B cell (primary cell): ENCODE data around the gene PSMD5. TPM values are rescaled to one million over a fixed set of nuclear protein-coding genes. Genes with fewer than 3 reads are reported as not detected.

Source experiments
- ATAC-seq: fragments of 200-7000 bp; cut with Tn5 transposase; one replicate; pipeline ENCODE4 v1.10.0; 2021; ENCODE audit warnings: low read depth, mild to moderate bottlenecking, moderate number of reproducible peaks, moderate library complexity
- CTCF ChIA-PET: fragments of 350-600 bp; sonication (Branson Sonifier 250); formaldehyde crosslinking; loops from one replicate; lab custom pipeline; 2021; ENCODE audit warnings: antibody characterized with exemption, inconsistent platforms; lab: Charles Lee
- POLR2A ChIA-PET: fragments of 350-600 bp; sonication (Branson Sonifier 250); formaldehyde crosslinking; loops from one replicate; lab custom pipeline; 2021; ENCODE audit warnings: antibody characterized with exemption; lab: Charles Lee
- DNase-seq: peaks from one replicate; pipeline ENCODE4 v3.0.0; 2013
- H2AFZ ChIP-seq: 2 replicates; pipeline ENCODE4 v1.6.1; 2012; ENCODE audit warnings: mild to moderate bottlenecking, low read depth, low read length; ENCODE audit not compliant: insufficient read depth, poor library complexity, severe bottlenecking
- H3K27ac ChIP-seq, 2 donors: 1 replicate in 1 of 2; 2 replicates in 1 of 2; pipeline ENCODE4 v1.5.1; 2012 to 2013; ENCODE audit warnings: low read length in 2 of 2, mild to moderate bottlenecking in 2 of 2, moderate library complexity in 1 of 2
- H3K27me3 ChIP-seq, 4 experiments: fragments of 200-600 bp in 1 of 4; sonication (generic) in 1 of 4; replicated peaks in 1 of 4; 1 replicate in 2 of 4; 2 replicates in 2 of 4; pipeline versions ENCODE4 v1.6.1 to v1.7.0; 2013 to 2016; ENCODE audit warnings: low read length in 3 of 4, mild to moderate bottlenecking in 2 of 4, mixed read lengths in 1 of 4, moderate library complexity in 1 of 4; ENCODE audit not compliant: insufficient read depth in 4 of 4, control insufficient read depth in 3 of 4; ENCODE audit errors: control extremely low read depth in 1 of 4
- H3K36me3 ChIP-seq, 2 experiments: replicated peaks in 1 of 2; 1 replicate in 1 of 2; 2 replicates in 1 of 2; pipeline versions ENCODE4 v1.6.1 to v1.7.1; 2013; ENCODE audit warnings: low read length in 1 of 2; ENCODE audit not compliant: insufficient read depth in 2 of 2, control insufficient read depth in 1 of 2; ENCODE audit errors: control extremely low read depth in 1 of 2, extremely low read depth in 1 of 2
- H3K4me1 ChIP-seq, 2 donors: fragments of 200-600 bp in 1 of 2; sonication (generic) in 1 of 2; 1 replicate in 1 of 2; 2 replicates in 1 of 2; pipeline versions ENCODE4 v1.5.1 to v1.6.1; 2013 to 2017; ENCODE audit warnings: low read length in 2 of 2; ENCODE audit not compliant: control insufficient read depth in 2 of 2, insufficient read depth in 2 of 2
- H3K4me2 ChIP-seq: replicated peaks from 2 replicates; pipeline ENCODE3; 2012; ENCODE audit warnings: mild to moderate bottlenecking, low read depth, low read length; ENCODE audit not compliant: poor library complexity, severe bottlenecking
- H3K4me3 ChIP-seq, 5 experiments: fragments of 200-600 bp in 1 of 5; sonication (generic) in 1 of 5; 1 replicate in 3 of 5; 2 replicates in 2 of 5; pipeline versions ENCODE4 v1.5.1 to v1.7.0; 2011 to 2016; ENCODE audit warnings: low read length in 4 of 5, mild to moderate bottlenecking in 4 of 5, low read depth in 2 of 5, control low read depth in 1 of 5, moderate library complexity in 1 of 5; ENCODE audit not compliant: insufficient read depth in 1 of 5; ENCODE audit errors: control extremely low read depth in 1 of 5, extremely low read depth in 1 of 5
- H3K79me2 ChIP-seq: fragments of 200-600 bp; sonication (generic); one replicate; pipeline ENCODE4 v1.6.0; 2016; ENCODE audit warnings: low read length; ENCODE audit not compliant: control insufficient read depth, insufficient read depth
- H3K9ac ChIP-seq: fragments of 200-600 bp; sonication (generic); 2 replicates; pipeline ENCODE4 v1.6.1; 2017; ENCODE audit warnings: mild to moderate bottlenecking, low read length, moderate library complexity
- H3K9me3 ChIP-seq, 3 donors: one replicate each; pipeline versions ENCODE4 v1.6.1 to v1.7.1; 2013; ENCODE audit warnings: low read length in 2 of 3; ENCODE audit not compliant: control insufficient read depth in 2 of 3, insufficient read depth in 1 of 3; ENCODE audit errors: control extremely low read depth in 1 of 3
- H4K20me1 ChIP-seq: 2 replicates; pipeline ENCODE4 v1.6.0; 2012; ENCODE audit warnings: mild to moderate bottlenecking, low read length; ENCODE audit not compliant: insufficient read depth, control insufficient read depth, poor library complexity, severe bottlenecking
- H3K27ac Mint-ChIP-seq: one replicate; pipeline ENCODE4 v1.8.0; 2021; ENCODE audit warnings: mixed read lengths
- H3K27me3 Mint-ChIP-seq: one replicate; pipeline ENCODE4 v1.8.0; 2021; ENCODE audit warnings: mixed read lengths
- H3K4me1 Mint-ChIP-seq: one replicate; pipeline ENCODE4 v1.8.0; 2021; ENCODE audit warnings: mixed read lengths
- H3K4me3 Mint-ChIP-seq: one replicate; pipeline ENCODE4 v1.8.0; 2021; ENCODE audit warnings: mixed read lengths
- H3K9me3 Mint-ChIP-seq: one replicate; pipeline ENCODE4 v1.8.0; 2022; ENCODE audit warnings: mixed read lengths; ENCODE audit not compliant: insufficient read depth
- EZH2 ChIP-seq: IDR thresholded peaks from 2 replicates; pipeline ENCODE4 v1.6.1; 2012; ENCODE audit warnings: borderline replicate concordance, low read depth, mild to moderate bottlenecking, moderate library complexity, low read length; ENCODE audit not compliant: insufficient read depth, poor library complexity, severe bottlenecking
- WGBS: methylation state at CpG from one replicate; pipeline ENCODE4 v1.1.5; 2013; ENCODE audit warnings: missing lambda C conversion rate; ENCODE audit not compliant: insufficient coverage; 5-methylcytosine and 5-hydroxymethylcytosine counted together
- intact Hi-C: fragments of 100-400 bp; cut with micrococcal nuclease; formaldehyde crosslinking; loops from one replicate; pipeline ENCODE4 v1.10.0; 2022
- polyA plus RNA-seq: library from polyadenylated mRNA; depleted of rRNA; stranded (reverse); fragments of >200 nt; gene quantifications from 2 replicates; pipeline ENCODE4 v1.2.3, GENCODE V29; 2012
- total RNA-seq, 2 donors: library from RNA; stranded (reverse); fragments of 120-200 nt in 1 of 2; gene quantifications; 1 replicate in 1 of 2; 2 replicates in 1 of 2; pipeline versions ENCODE4 v1.2.3 to v1.2.4, GENCODE V29; 2013 to 2022
- TF ChIP-seq, protein P1 (sequence below): fragments of 200-600 bp; IDR thresholded peaks from one replicate; pipeline ENCODE4 v1.8.0; 2022; ENCODE audit warnings: antibody characterized with exemption, mild to moderate bottlenecking

The PSMD5 gene
- total and polyA plus RNA-seq, 2 donors (not counting 1 experiment from before 2014, with no cell fraction given), result 7.4 to 25.3 TPM

DNA sequence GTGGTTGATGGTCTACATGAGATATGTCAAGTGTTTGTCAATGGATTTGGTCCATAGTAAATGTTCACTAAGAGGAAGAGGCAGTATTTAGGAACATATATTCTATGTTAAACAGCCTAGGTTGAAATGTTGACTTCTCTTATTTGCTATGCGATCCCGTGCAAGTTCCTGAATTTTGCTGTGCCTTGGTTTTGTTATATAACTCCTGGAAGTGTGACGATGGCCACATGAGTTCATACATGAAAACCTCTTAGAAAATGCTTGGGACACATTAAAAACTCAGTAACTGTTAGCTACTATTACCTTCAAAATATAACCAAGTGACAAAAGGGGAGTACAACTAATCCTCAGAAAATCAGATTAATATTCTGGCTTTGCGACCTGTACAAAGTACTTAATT, 27.6 kb downstream of the PSMD5 start:
- DNase-seq (no peak), ATAC-seq (no peak)
- no peaks in the 10 kb centered on the region for H4K20me1 ChIP-seq
- peaks cover 0 to 25% of the 10 kb centered on the region in 2 experiments for H3K36me3 ChIP-seq
- no peak overlapping the region for H3K27ac Mint-ChIP-seq
- intact Hi-C loops, result no loop called here
- H3K9ac ChIP-seq, result no peak overlapping the region
- H3K4me1 Mint-ChIP-seq, result no peaks in the 10 kb centered on the region
- H3K27me3 ChIP-seq, result no peaks in the 10 kb centered on the region
- no peak overlapping the region for H2AFZ ChIP-seq
- no peak overlapping the region for H3K4me3 ChIP-seq
- no peaks in the 10 kb centered on the region for H3K27me3 Mint-ChIP-seq
- ChIA-PET POLR2A (no interaction called here), CTCF (no interaction called here)
- peaks cover 0 to 2% (median 0%) of the 10 kb centered on the region in 3 donors for H3K9me3 ChIP-seq
- no CpG with 5 or more reads among the region's 4 CpGs for WGBS
- H3K9me3 Mint-ChIP-seq, result peaks cover 3% of the 10 kb centered on the region
- no peaks in the 10 kb centered on the region for H3K4me1 ChIP-seq
- no peak overlapping the region for H3K4me2 ChIP-seq
- H3K79me2 ChIP-seq, result no peaks in the 10 kb centered on the region
- TF ChIP-seq, protein P1, sequence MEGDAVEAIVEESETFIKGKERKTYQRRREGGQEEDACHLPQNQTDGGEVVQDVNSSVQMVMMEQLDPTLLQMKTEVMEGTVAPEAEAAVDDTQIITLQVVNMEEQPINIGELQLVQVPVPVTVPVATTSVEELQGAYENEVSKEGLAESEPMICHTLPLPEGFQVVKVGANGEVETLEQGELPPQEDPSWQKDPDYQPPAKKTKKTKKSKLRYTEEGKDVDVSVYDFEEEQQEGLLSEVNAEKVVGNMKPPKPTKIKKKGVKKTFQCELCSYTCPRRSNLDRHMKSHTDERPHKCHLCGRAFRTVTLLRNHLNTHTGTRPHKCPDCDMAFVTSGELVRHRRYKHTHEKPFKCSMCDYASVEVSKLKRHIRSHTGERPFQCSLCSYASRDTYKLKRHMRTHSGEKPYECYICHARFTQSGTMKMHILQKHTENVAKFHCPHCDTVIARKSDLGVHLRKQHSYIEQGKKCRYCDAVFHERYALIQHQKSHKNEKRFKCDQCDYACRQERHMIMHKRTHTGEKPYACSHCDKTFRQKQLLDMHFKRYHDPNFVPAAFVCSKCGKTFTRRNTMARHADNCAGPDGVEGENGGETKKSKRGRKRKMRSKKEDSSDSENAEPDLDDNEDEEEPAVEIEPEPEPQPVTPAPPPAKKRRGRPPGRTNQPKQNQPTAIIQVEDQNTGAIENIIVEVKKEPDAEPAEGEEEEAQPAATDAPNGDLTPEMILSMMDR, result no peak
- no peak for TF ChIP-seq EZH2
- no peak overlapping the region for H3K4me3 Mint-ChIP-seq
- H3K27ac ChIP-seq, result no peak overlapping the region

GRCh38 chr9:120808931-120809330, 33.8 kb downstream of the PSMD5 start:
- Histone ChIP-seq H3K27me3 (no peaks in the 10 kb centered on the region), H3K4me2 (no peak overlapping the region), H3K9ac (no peak overlapping the region), H3K36me3 (no peaks in the 10 kb centered on the region), H3K4me3 (no peak overlapping the region), H4K20me1 (no peaks in the 10 kb centered on the region), H3K4me1 (no peaks in the 10 kb centered on the region), H2AFZ (no peak overlapping the region), H3K27ac (no peak overlapping the region), H3K9me3 (peaks cover 1 to 37% (median 34%) of the 10 kb centered on the region in 3 donors), H3K79me2 (no peaks in the 10 kb centered on the region)
- no peak for TF ChIP-seq EZH2
- TF ChIP-seq, protein P1, result no peak
- intact Hi-C loops, result no loop called here
- H3K4me3 Mint-ChIP-seq, result no peak overlapping the region
- no peak overlapping the region for H3K27ac Mint-ChIP-seq
- H3K27me3 Mint-ChIP-seq, result no peaks in the 10 kb centered on the region
- DNase-seq (no peak), ATAC-seq (no peak)
- ChIA-PET POLR2A (no interaction called here), CTCF (no interaction called here)
- H3K4me1 Mint-ChIP-seq, result no peaks in the 10 kb centered on the region
- peaks cover 16% of the 10 kb centered on the region for H3K9me3 Mint-ChIP-seq
